Prostate gland (tissue), 2 donors: ENCODE measurements around the gene BTBD1. TPM values are rescaled to one million over a fixed set of nuclear protein-coding genes. Genes with fewer than 3 reads are reported as not detected.
"Not testable (repeated sequence)": the region's sequence is repeated elsewhere in the genome, so short reads cannot be mapped to it uniquely, and the experiment has no call there.

ENCODE experiments used
- DNase-seq: peaks from one replicate; pipeline ENCODE4 v3.0.0-alpha.2; 2019; ENCODE audit warnings: low spot score
- H3K27ac ChIP-seq, 2 donors: fragments of 200-600 bp; sonication (generic); 2 replicates each; pipeline ENCODE4 v1.5.1; 2017 to 2019
- H3K27me3 ChIP-seq: fragments of 200-600 bp; sonication (generic); replicated peaks from 2 replicates; pipeline ENCODE4 v1.5.1; 2019; ENCODE audit not compliant: insufficient read depth
- H3K36me3 ChIP-seq, 2 donors: fragments of 200-600 bp; sonication (generic); 1 replicate in 1 of 2; 2 replicates in 1 of 2; pipeline versions ENCODE4 v1.5.1 to v1.8.1; 2017 to 2019
- H3K4me1 ChIP-seq: fragments of 200-600 bp; sonication (generic); replicated peaks from 2 replicates; pipeline ENCODE4 v1.5.1; 2019
- H3K4me3 ChIP-seq, 2 donors: fragments of 200-600 bp; sonication (generic); 2 replicates each; pipeline ENCODE4 v1.5.1; 2017 to 2019
- H3K9me3 ChIP-seq: fragments of 200-600 bp; sonication (generic); 2 replicates; pipeline ENCODE4 v1.5.1; 2017
- CTCF ChIP-seq, 4 experiments: fragments of 200-600 bp in 2 of 4; fragments of 450-650 bp in 2 of 4; sonication (generic) in 2 of 4; IDR thresholded peaks; 1 replicate in 3 of 4; 2 replicates in 1 of 4; pipeline ENCODE4 v1.5.1; 2016 to 2019; ENCODE audit warnings: antibody characterized with exemption in 4 of 4, mild to moderate bottlenecking in 2 of 4, moderate library complexity in 2 of 4
- POLR2A ChIP-seq: fragments of 450-650 bp; IDR thresholded peaks from one replicate; pipeline ENCODE4 v1.6.1; 2016; ENCODE audit warnings: antibody characterized with exemption, mild to moderate bottlenecking
- POLR2AphosphoS5 ChIP-seq: sonication (generic); formaldehyde crosslinking; IDR thresholded peaks from one replicate; pipeline ENCODE4 v1.6.1; 2017; ENCODE audit warnings: antibody characterized with exemption
- WGBS: methylation state at CpG from one replicate; pipeline ENCODE4 v1.1.5; 2018; 5-methylcytosine and 5-hydroxymethylcytosine counted together
- intact Hi-C: fragments of 100-400 bp; cut with DNase I; formaldehyde crosslinking; loops from one replicate; pipeline ENCODE4 v1.14.2; 2022
- total RNA-seq, 2 donors: library from RNA; depleted of rRNA; stranded (reverse); fragments of >200 nt; gene quantifications; one replicate each; pipeline ENCODE4 v1.1.0, GENCODE V29; 2016

The BTBD1 gene
- total RNA-seq, 2 donors from 2014 or later: 56.6 to 71.3 TPM

- intact Hi-C loops: no loop called here
Observed at GRCh38 chr15:83036253-83036652, 30.8 kb downstream of the BTBD1 start.

GRCh38 chr15:83031234-83031633 lies 35.8 kb downstream of the BTBD1 start:
- intact Hi-C loops, H3K36me3 ChIP-seq: not testable (repeated sequence)
- 97% methylated on average over 6 of the region's 6 CpGs for WGBS

More at GRCh38 chr15:83036253-83036652, 30.8 kb downstream of the BTBD1 start:
- WGBS: 95% methylated on average over 6 of the region's 6 CpGs
- Histone ChIP-seq H3K9me3 (no peaks in the 10 kb centered on the region), H3K27me3 (no peaks in the 10 kb centered on the region), H3K4me3 (no peak overlapping the region), H3K36me3 (no peaks in the 10 kb centered on the region), H3K4me1 (no peaks in the 10 kb centered on the region), H3K27ac (no peak overlapping the region)
- DNase-seq: no peak
- TF ChIP-seq CTCF (IDR thresholded peaks at IDR 0.05) (no peak), POLR2A (no peak), POLR2AphosphoS5 (no peak)

DNA sequence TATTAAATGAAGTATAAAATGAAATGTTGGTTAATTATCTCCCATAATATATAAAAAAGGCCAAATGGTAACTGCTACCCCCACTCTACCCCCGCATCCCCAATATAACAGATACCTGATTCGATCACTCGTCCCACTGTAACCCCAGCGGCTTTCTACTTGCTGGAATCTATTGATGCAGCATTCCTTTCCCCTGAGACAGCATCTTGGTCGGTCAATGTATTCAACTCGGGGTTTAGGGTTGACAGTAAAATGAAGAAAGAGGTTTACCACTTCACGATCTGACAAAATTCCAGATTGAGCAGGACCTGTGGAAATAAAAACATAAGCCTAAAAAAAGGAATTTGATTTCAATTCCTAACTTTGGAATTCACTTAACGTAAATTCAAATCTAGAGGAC lies 37.0 kb downstream of the BTBD1 start:
- TF ChIP-seq CTCF (IDR thresholded peaks at IDR 0.05): no peak
- TF ChIP-seq POLR2AphosphoS5: no peak
- Histone ChIP-seq H3K27me3 (no peaks in the 10 kb centered on the region), H3K36me3 (peaks cover 0 to 4% of the 10 kb centered on the region in 2 donors), H3K4me1 (no peaks in the 10 kb centered on the region), H3K27ac (no peak overlapping the region), H3K9me3 (no peaks in the 10 kb centered on the region), H3K4me3 (no peak overlapping the region)
- intact Hi-C loops: no loop called here
- DNase-seq: no peak
- WGBS: 95% methylated on average over 8 of the region's 8 CpGs

More at GRCh38 chr15:83031234-83031633, 35.8 kb downstream of the BTBD1 start:
- not testable (repeated sequence) for DNase-seq, H3K4me3 ChIP-seq, H3K9me3 ChIP-seq, H3K27ac ChIP-seq, H3K27me3 ChIP-seq, H3K4me1 ChIP-seq

DNA sequence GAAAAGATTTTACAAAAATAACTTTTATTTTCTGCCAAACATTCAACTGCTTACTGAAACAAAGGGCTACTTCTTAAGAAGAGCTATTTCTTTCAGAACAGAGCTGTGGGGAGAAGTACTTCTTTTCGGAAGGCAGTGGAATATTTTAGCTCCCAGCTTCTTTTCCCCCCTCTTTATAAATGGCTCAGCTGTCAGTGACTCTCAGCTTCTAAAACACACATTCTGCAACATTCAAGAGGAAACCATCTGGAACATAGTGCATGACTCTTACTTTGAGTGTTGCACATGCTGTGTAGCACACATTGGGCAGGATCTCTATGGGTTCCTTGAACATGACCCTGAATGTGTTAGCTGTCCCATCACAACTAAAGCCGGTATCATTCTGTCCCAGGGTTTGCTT lies 48.6 kb downstream of the BTBD1 start:
- Histone ChIP-seq H3K36me3 (peaks cover 0 to 6% of the 10 kb centered on the region in 2 donors), H3K27me3 (no peaks in the 10 kb centered on the region), H3K27ac (no peak overlapping the region), H3K9me3 (no peaks in the 10 kb centered on the region), H3K4me1 (no peaks in the 10 kb centered on the region), H3K4me3 (no peak overlapping the region)
- intact Hi-C loops: no loop called here
- WGBS: 78% methylated on average over 2 of the region's 2 CpGs
- TF ChIP-seq CTCF (IDR thresholded peaks at IDR 0.05): no peak
- TF ChIP-seq POLR2A: no peak
- no peak for TF ChIP-seq POLR2AphosphoS5
- DNase-seq: no peak

- H3K4me3 ChIP-seq: no peak overlapping the region
- WGBS: 90% methylated on average over 5 of the region's 5 CpGs
- no peaks in the 10 kb centered on the region for H3K9me3 ChIP-seq
- intact Hi-C loops: no loop called here
- TF ChIP-seq CTCF (IDR thresholded peaks at IDR 0.05) (no peak), POLR2A (no peak), POLR2AphosphoS5 (no peak)
- peaks cover 0 to 6% of the 10 kb centered on the region in 2 donors for H3K36me3 ChIP-seq
- H3K4me1 ChIP-seq: no peaks in the 10 kb centered on the region
- no peak overlapping the region for H3K27ac ChIP-seq
- no peaks in the 10 kb centered on the region for H3K27me3 ChIP-seq
- DNase-seq: no peak
Observed at GRCh38 chr15:83016906-83017305, 50.1 kb downstream of the BTBD1 start.
